Measurements from ENCODE around the gene CSH1. TPM values are rescaled to one million over a fixed set of nuclear protein-coding genes. Genes with fewer than 3 reads are reported as not detected.
"Not testable (repeated sequence)": the region's sequence is repeated elsewhere in the genome, so short reads cannot be mapped to it uniquely, and the experiment has no call there.

CSH1 gene
- total and polyA plus RNA-seq, 4 donors, result 1.3 to 18.1 (median 5.2) TPM; not detected in 1

DNA sequence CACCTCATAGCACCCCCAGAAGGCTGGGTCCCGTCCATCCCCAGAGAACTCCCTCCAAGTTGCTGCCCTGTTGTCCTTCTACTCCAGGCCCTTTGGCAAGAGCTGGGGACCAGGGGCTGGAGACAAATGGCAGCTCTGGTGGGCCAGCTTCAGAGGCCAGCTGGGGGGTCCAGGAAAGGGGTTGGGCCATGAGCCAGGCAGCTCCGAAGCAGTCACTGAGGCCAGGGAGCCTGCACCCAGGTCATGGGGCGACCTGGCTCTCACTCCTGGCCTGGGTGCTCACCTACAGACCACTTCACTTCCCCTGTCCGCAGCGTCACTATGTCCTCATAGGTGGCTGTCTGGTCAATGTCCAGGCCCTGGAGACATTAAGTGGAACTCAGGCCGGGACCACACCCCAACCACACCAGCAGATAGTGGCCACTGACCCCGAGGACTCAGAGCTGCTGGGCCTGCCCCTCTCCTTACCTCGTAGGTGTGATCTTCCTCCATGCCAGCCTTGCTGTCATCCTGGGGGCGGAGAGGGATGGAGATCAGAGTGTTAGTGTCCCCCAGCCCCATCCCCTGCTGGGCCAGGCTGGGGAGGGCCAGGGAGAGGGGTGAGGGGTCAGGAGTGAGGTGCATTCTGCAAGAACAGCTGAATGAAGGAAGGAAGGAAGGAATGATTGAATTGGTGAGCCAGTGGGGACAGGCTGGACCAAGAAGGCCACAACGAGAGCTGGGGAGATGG is 32.8 kb upstream of the CSH1 start:
- DNase-seq (ENCODE audit: low read depth in 4 of 6, low spot score in 6 of 6), result no peak
- H3K27ac ChIP-seq (ENCODE audit: low read depth, low read length), result no peak overlapping the region
- WGBS (ENCODE audit: insufficient coverage), result 92% methylated on average over 8 of the region's 10 CpGs
- no peaks in the 10 kb centered on the region for H3K27me3 ChIP-seq (ENCODE audit: control insufficient read depth, insufficient read depth, low read length)
- no peaks in the 10 kb centered on the region for H3K36me3 ChIP-seq (ENCODE audit: control insufficient read depth, insufficient read depth, low read length)
- H3K9me3 ChIP-seq (ENCODE audit: control insufficient read depth, insufficient read depth, low read length), result no peaks in the 10 kb centered on the region
- no peak overlapping the region for H3K4me3 ChIP-seq (ENCODE audit: low read depth, low read length)
- peaks cover 7% of the 10 kb centered on the region for H3K4me1 ChIP-seq (ENCODE audit: control insufficient read depth, insufficient read depth, low read length)

DNA sequence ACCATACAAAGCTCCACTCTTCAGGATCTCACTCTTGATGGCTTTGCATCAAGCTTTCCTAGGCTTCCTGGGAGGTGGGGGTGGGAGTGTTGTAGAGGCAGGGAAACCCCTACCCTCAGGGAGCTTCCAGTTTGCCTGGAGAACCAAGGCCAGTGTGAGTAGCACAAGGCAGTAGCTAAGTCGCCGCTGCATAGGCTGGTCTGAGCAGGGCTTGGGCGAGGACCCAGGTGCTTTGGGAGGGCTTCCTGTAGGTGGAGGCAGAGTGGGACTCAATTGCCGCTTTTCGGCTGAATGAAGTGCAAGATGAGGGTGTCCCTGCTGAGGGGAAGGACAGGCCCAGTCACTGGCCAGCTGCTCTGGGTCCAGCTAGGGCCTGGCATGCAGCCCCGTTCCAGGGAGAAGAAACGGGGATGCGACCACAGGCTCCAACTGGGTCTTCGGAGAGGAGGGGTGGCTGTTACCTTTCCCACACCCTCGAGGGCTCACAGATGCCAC is 31.8 kb upstream of the CSH1 start:
- Histone ChIP-seq H3K9me3 (ENCODE audit: control insufficient read depth, insufficient read depth, low read length) (no peaks in the 10 kb centered on the region), H3K27me3 (ENCODE audit: control insufficient read depth, insufficient read depth, low read length) (no peaks in the 10 kb centered on the region), H3K27ac (ENCODE audit: low read depth, low read length) (no peak overlapping the region), H3K4me1 (ENCODE audit: control insufficient read depth, insufficient read depth, low read length) (peaks cover 2% of the 10 kb centered on the region), H3K4me3 (ENCODE audit: low read depth, low read length) (no peak overlapping the region), H3K36me3 (ENCODE audit: control insufficient read depth, insufficient read depth, low read length) (no peaks in the 10 kb centered on the region)
- no peak for DNase-seq (ENCODE audit: low read depth in 4 of 6, low spot score in 6 of 6)
- 91% methylated on average over 6 of the region's 10 CpGs for whole genome bisulfite sequencing (ENCODE audit: insufficient coverage)

DNA sequence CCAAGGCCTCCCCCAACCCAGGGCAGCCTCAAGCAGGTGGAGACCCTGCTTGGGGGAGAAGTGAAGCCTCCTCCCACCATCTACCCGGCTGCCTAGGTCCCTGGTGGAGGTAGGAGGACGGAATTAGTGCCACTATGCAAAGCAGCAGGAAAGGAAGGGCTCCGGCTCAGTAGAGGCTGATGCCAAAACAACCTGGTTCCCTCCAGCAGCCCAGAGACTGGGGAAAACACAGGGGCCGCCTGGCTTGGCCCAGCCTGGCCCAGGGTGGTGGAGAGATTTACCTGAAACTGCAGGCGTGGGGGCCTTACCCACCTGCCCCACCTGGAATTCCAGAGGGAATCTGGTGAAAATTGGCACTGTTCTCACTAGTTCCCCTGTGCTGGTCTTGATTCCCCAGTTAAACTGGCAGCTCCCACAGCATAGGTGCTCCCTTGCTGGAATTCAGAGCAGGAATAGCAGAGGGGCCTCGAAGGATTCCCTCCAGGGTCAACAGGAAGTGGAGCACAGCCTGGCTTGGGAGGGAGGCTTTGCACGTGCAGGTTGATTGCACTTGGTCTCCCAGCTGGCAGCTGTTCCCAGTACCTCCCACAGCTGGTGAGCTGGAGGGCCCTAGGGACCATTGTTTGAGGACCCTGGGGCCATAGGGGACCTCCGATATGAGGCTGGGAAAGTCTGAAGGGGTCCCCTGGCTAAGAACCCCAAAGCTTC is 31.2 kb upstream of the CSH1 start:
- H3K27me3 ChIP-seq (ENCODE audit: control insufficient read depth, insufficient read depth, low read length), result no peaks in the 10 kb centered on the region
- 69% methylated on average over 6 of the region's 8 CpGs for WGBS (ENCODE audit: insufficient coverage)
- no peaks in the 10 kb centered on the region for H3K9me3 ChIP-seq (ENCODE audit: control insufficient read depth, insufficient read depth, low read length)
- no peak overlapping the region for H3K4me3 ChIP-seq (ENCODE audit: low read depth, low read length)
- DNase-seq (ENCODE audit: low read depth in 4 of 6, low spot score in 6 of 6), result no peak
- H3K27ac ChIP-seq (ENCODE audit: low read depth, low read length), result no peak overlapping the region
- no peaks in the 10 kb centered on the region for H3K36me3 ChIP-seq (ENCODE audit: control insufficient read depth, insufficient read depth, low read length)
- H3K4me1 ChIP-seq (ENCODE audit: control insufficient read depth, insufficient read depth, low read length), result peaks cover 2% of the 10 kb centered on the region

DNA sequence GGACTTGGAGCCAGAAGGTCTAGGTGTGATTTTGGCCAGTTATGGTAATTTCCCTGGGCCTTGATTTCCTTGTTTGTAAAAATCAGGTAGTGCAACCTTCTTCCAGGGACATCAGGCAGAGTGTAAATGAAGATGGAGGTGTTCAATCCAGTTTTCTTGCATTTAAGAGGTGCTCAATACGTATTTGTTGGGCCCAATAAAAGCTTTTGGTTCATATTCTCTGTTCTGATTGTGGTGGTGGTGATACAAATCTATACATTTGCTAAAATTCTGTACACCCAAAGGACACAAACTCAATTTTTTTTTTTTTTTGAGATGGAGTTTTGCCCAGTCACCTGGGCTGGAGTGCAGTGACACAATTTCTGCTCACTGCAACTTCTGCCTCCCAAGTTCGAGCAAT is 29.8 kb upstream of the CSH1 start:
- H3K9me3 ChIP-seq (ENCODE audit: control insufficient read depth, insufficient read depth, low read length), result no peaks in the 10 kb centered on the region
- no peaks in the 10 kb centered on the region for H3K36me3 ChIP-seq (ENCODE audit: control insufficient read depth, insufficient read depth, low read length)
- H3K27me3 ChIP-seq (ENCODE audit: control insufficient read depth, insufficient read depth, low read length), result no peaks in the 10 kb centered on the region
- H3K27ac ChIP-seq (ENCODE audit: low read depth, low read length), result no peak overlapping the region
- H3K4me3 ChIP-seq (ENCODE audit: low read depth, low read length), result no peak overlapping the region
- DNase-seq (ENCODE audit: low read depth in 4 of 6, low spot score in 6 of 6), result no peak
- 83% methylated on average over 1 of the region's 2 CpGs for WGBS (ENCODE audit: insufficient coverage)
- peaks cover 2% of the 10 kb centered on the region for H3K4me1 ChIP-seq (ENCODE audit: control insufficient read depth, insufficient read depth, low read length)

DNA sequence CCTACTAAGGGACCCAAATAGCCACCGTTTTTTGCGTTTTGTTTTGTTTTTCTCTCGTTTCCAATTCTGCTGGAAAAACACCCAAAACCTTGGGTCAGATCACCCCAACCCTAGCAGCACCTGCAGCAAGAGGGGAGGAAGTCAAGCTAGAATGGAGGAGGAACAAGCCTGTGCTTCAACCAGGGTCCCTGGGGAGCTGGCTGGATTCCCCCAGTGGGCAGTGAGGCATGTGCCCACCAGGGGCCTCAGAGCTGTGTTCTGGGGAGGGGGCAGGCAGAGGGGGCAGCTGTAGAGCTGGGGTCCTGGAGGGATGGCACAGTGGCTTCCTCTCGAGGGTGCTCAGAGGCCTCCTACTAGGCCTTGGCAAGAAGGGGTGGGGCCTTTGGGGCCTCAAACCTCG is 29.2 kb upstream of the CSH1 start:
- Histone ChIP-seq H3K36me3 (ENCODE audit: control insufficient read depth, insufficient read depth, low read length) (no peaks in the 10 kb centered on the region), H3K27me3 (ENCODE audit: control insufficient read depth, insufficient read depth, low read length) (no peaks in the 10 kb centered on the region), H3K4me3 (ENCODE audit: low read depth, low read length) (no peak overlapping the region), H3K27ac (ENCODE audit: low read depth, low read length) (no peak overlapping the region), H3K4me1 (ENCODE audit: control insufficient read depth, insufficient read depth, low read length) (peaks cover under 1% of the 10 kb centered on the region), H3K9me3 (ENCODE audit: control insufficient read depth, insufficient read depth, low read length) (no peaks in the 10 kb centered on the region)
- no CpG with 5 or more reads among the region's 5 CpGs for WGBS (ENCODE audit: insufficient coverage)
- no peak for DNase-seq (ENCODE audit: low read depth in 4 of 6, low spot score in 6 of 6)

GRCh38 chr17:63922402-63922801 is 26.0 kb upstream of the CSH1 start:
- not testable (repeated sequence) for H3K4me3 ChIP-seq (ENCODE audit: low read depth, low read length); H3K36me3 ChIP-seq (ENCODE audit: control insufficient read depth, insufficient read depth, low read length); H3K27me3 ChIP-seq (ENCODE audit: control insufficient read depth, insufficient read depth, low read length); H3K4me1 ChIP-seq (ENCODE audit: control insufficient read depth, insufficient read depth, low read length); DNase-seq (ENCODE audit: low read depth in 4 of 6, low spot score in 6 of 6); H3K9me3 ChIP-seq (ENCODE audit: control insufficient read depth, insufficient read depth, low read length); H3K27ac ChIP-seq (ENCODE audit: low read depth, low read length)
- 86% methylated on average over 4 of the region's 9 CpGs for WGBS (ENCODE audit: insufficient coverage)

GRCh38 chr17:63920779-63921178 is 24.4 kb upstream of the CSH1 start:
- not testable (repeated sequence) for H3K9me3 ChIP-seq (ENCODE audit: control insufficient read depth, insufficient read depth, low read length); H3K36me3 ChIP-seq (ENCODE audit: control insufficient read depth, insufficient read depth, low read length); H3K27me3 ChIP-seq (ENCODE audit: control insufficient read depth, insufficient read depth, low read length); H3K4me1 ChIP-seq (ENCODE audit: control insufficient read depth, insufficient read depth, low read length); DNase-seq (ENCODE audit: low read depth in 4 of 6, low spot score in 6 of 6); H3K27ac ChIP-seq (ENCODE audit: low read depth, low read length); H3K4me3 ChIP-seq (ENCODE audit: low read depth, low read length)
- 83% methylated on average over 3 of the region's 5 CpGs for WGBS (ENCODE audit: insufficient coverage)

DNA sequence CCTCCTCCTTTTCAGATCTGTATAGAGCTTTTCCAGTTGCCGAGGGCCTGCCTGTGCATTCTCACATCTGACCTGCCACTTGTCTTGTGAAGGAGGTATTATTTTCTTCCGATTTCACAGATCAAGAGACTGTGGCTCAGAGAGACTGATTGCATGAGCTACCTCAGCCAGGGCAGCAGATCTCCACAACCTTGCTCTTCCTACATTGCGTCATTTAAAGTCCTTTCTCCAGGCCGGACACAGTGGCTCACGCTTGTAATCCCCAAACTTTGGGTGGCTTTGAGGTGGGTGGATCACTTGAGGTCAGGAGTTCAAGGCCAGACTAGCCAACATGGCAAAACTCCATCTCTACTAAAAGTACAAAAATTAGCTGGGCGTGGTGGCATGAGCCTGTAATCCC is 23.7 kb upstream of the CSH1 start:
- 70% methylated on average over 2 of the region's 6 CpGs for WGBS (ENCODE audit: insufficient coverage)
- not testable (repeated sequence) for H3K9me3 ChIP-seq (ENCODE audit: control insufficient read depth, insufficient read depth, low read length); H3K4me1 ChIP-seq (ENCODE audit: control insufficient read depth, insufficient read depth, low read length); H3K27ac ChIP-seq (ENCODE audit: low read depth, low read length); H3K27me3 ChIP-seq (ENCODE audit: control insufficient read depth, insufficient read depth, low read length); H3K4me3 ChIP-seq (ENCODE audit: low read depth, low read length); DNase-seq (ENCODE audit: low read depth in 4 of 6, low spot score in 6 of 6); H3K36me3 ChIP-seq (ENCODE audit: control insufficient read depth, insufficient read depth, low read length)

- H3K27me3 ChIP-seq (ENCODE audit: control insufficient read depth, insufficient read depth, low read length), result peaks cover 3% of the 10 kb centered on the region
- DNase-seq (ENCODE audit: low read depth in 4 of 6, low spot score in 6 of 6), result peak in 5 of 6 donors; percentile 11 to 69 (median 19)
- WGBS (ENCODE audit: insufficient coverage), result 62% methylated on average over 8 of the region's 8 CpGs
Measured at GRCh38 chr17:63919311-63919723, 22.9 kb upstream of the CSH1 start.

More at GRCh38 chr17:63919311-63919723, 22.9 kb upstream of the CSH1 start:
- no peak overlapping the region for H3K27ac ChIP-seq (ENCODE audit: low read depth, low read length)
- no peak overlapping the region for H3K4me3 ChIP-seq (ENCODE audit: low read depth, low read length)
- H3K9me3 ChIP-seq (ENCODE audit: control insufficient read depth, insufficient read depth, low read length), result no peaks in the 10 kb centered on the region
- H3K4me1 ChIP-seq (ENCODE audit: control insufficient read depth, insufficient read depth, low read length), result no peaks in the 10 kb centered on the region
- H3K36me3 ChIP-seq (ENCODE audit: control insufficient read depth, insufficient read depth, low read length), result no peaks in the 10 kb centered on the region
